Osteoblast (primary cell): ENCODE data around the gene GRID2IP. TPM values are rescaled to one million over a fixed set of nuclear protein-coding genes. Genes with fewer than 3 reads are reported as not detected.

Source experiments
- DNase-seq: peaks from one replicate; pipeline ENCODE4 v3.0.0; 2011; ENCODE audit warnings: low spot score, mixed read lengths; ENCODE audit not compliant: insufficient read length; ENCODE audit errors: missing footprints
- H2AFZ ChIP-seq: 2 replicates; pipeline ENCODE4 v1.6.0; 2011; ENCODE audit warnings: mild to moderate bottlenecking, low read length
- H3K27ac ChIP-seq: 2 replicates; pipeline ENCODE4 v1.5.1; 2011; ENCODE audit warnings: mild to moderate bottlenecking, low read depth, low read length, moderate library complexity
- H3K27me3 ChIP-seq: 2 replicates; pipeline ENCODE4 v1.6.0; 2012; ENCODE audit warnings: mild to moderate bottlenecking, control low read depth, inconsistent platforms, low read length, moderate library complexity; ENCODE audit not compliant: insufficient read depth
- H3K36me3 ChIP-seq: 2 replicates; pipeline ENCODE4 v1.5.1; 2011; ENCODE audit warnings: mild to moderate bottlenecking, low read length, control low read depth, moderate library complexity; ENCODE audit not compliant: insufficient read depth
- H3K4me1 ChIP-seq: 2 replicates; pipeline ENCODE4 v1.5.1; 2011; ENCODE audit warnings: mild to moderate bottlenecking, low read length, control low read depth, moderate library complexity; ENCODE audit not compliant: insufficient read depth
- H3K4me2 ChIP-seq: 2 replicates; pipeline ENCODE4 v1.6.0; 2011; ENCODE audit warnings: mild to moderate bottlenecking, low read length; ENCODE audit not compliant: insufficient read depth
- H3K4me3 ChIP-seq: fragments of 200-600 bp; sonication (generic); 3 replicates; pipeline ENCODE4 v1.5.1; 2012; ENCODE audit warnings: mild to moderate bottlenecking, low read length, inconsistent platforms; ENCODE audit not compliant: insufficient read depth
- H3K79me2 ChIP-seq: 2 replicates; pipeline ENCODE4 v1.6.0; 2012; ENCODE audit warnings: mild to moderate bottlenecking, low read length, control low read depth, inconsistent platforms; ENCODE audit not compliant: insufficient read depth
- H3K9me3 ChIP-seq: 2 replicates; pipeline ENCODE4 v1.5.1; 2011; ENCODE audit warnings: low read depth, low read length, control low read depth
- H4K20me1 ChIP-seq: 2 replicates; pipeline ENCODE4 v1.6.0; 2012; ENCODE audit warnings: mild to moderate bottlenecking, low read length, control low read depth; ENCODE audit not compliant: insufficient read depth
- total RNA-seq: library from RNA; depleted of rRNA; stranded (reverse); fragments of >200 nt; gene quantifications from 2 replicates; pipeline ENCODE4 v1.2.3, GENCODE V29; 2012
- TF ChIP-seq, protein P1 (sequence below): IDR thresholded peaks from 2 replicates; pipeline ENCODE4 v1.5.1; 2011; ENCODE audit warnings: mild to moderate bottlenecking, low read depth, low read length, moderate library complexity; ENCODE audit errors: extremely low read depth

The GRID2IP gene
- total RNA-seq, 1 donor = not detected

DNA sequence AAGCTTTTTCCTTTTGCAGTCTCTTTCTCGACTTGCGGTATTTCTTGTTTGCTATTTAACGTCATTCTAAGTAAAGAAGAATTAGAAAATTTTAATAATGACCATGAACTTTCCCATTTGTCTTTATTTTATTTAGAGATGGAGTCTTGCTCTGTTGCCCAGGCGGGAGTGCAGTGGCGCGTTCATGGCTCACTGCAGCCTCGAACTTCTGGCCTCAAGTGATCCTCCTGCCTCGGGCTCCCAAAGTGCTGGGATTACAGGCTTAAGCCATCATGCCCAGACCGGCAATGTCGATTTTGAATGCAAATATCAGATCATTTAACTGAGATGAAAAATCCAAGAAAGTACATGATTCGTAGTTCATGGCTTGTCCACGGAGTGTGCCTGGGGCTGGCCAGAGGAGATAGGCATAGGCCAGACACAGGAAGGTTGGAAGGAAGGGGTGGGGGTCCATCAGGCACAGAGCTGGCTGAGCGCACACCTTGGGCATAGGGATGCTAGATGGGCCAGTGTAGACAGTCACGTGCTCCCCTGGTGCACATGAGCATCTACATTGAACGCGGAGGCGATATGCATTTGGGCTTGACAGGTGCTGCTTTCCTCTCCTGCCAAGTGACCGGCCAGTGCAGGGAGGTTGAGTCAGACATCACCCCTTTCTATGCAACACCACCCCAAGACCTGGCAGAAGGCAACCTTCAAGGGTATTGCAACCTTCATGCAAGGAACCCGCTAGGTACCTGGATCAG, 64.7 kb downstream of the GRID2IP start:
- Histone ChIP-seq H3K4me1 (peaks cover 16% of the 10 kb centered on the region), H3K27me3 (peaks cover 9% of the 10 kb centered on the region), H3K4me3 (no peak overlapping the region), H3K9me3 (no peaks in the 10 kb centered on the region), H3K27ac (no peak overlapping the region), H2AFZ (no peak overlapping the region), H3K4me2 (no peak overlapping the region), H3K79me2 (peaks cover 23% of the 10 kb centered on the region), H3K36me3 (peaks cover 8% of the 10 kb centered on the region), H4K20me1 (peaks cover 14% of the 10 kb centered on the region)
- TF ChIP-seq, protein P1, sequence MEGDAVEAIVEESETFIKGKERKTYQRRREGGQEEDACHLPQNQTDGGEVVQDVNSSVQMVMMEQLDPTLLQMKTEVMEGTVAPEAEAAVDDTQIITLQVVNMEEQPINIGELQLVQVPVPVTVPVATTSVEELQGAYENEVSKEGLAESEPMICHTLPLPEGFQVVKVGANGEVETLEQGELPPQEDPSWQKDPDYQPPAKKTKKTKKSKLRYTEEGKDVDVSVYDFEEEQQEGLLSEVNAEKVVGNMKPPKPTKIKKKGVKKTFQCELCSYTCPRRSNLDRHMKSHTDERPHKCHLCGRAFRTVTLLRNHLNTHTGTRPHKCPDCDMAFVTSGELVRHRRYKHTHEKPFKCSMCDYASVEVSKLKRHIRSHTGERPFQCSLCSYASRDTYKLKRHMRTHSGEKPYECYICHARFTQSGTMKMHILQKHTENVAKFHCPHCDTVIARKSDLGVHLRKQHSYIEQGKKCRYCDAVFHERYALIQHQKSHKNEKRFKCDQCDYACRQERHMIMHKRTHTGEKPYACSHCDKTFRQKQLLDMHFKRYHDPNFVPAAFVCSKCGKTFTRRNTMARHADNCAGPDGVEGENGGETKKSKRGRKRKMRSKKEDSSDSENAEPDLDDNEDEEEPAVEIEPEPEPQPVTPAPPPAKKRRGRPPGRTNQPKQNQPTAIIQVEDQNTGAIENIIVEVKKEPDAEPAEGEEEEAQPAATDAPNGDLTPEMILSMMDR = no peak
- DNase-seq = no peak

DNA sequence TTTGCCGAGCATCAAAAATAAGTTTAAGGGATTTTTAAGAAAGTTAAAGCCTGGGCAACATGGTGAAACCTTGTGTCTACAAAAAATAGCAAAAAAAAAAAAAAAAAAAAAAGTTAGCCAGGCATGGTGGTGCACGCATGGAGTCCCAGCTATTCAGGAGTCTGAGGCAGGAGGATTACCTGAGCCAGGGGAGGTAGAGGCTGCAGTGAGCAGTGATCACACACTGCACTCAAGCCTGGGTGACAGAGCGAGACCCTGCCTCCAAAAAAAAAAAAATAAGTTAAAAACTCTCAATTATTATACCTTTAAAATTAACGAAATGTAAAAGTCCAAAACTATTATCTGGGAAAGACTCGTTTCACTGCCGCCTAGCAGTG, 68.5 kb downstream of the GRID2IP start:
- no peak for DNase-seq
- peak overlapping the region; percentile 91 for H3K4me3 ChIP-seq
- no peaks in the 10 kb centered on the region for H3K9me3 ChIP-seq
- TF ChIP-seq, protein P1 = no peak
- H3K27me3 ChIP-seq = no peaks in the 10 kb centered on the region
- H3K79me2 ChIP-seq = peaks cover 62% of the 10 kb centered on the region
- peaks cover 52% of the 10 kb centered on the region for H4K20me1 ChIP-seq
- peaks cover 26% of the 10 kb centered on the region for H3K36me3 ChIP-seq
- peaks cover 41% of the 10 kb centered on the region for H3K4me1 ChIP-seq
- peak overlapping the region; percentile 96 for H3K4me2 ChIP-seq
- no peak overlapping the region for H2AFZ ChIP-seq
- H3K27ac ChIP-seq = peak overlapping the region; percentile 93

DNA sequence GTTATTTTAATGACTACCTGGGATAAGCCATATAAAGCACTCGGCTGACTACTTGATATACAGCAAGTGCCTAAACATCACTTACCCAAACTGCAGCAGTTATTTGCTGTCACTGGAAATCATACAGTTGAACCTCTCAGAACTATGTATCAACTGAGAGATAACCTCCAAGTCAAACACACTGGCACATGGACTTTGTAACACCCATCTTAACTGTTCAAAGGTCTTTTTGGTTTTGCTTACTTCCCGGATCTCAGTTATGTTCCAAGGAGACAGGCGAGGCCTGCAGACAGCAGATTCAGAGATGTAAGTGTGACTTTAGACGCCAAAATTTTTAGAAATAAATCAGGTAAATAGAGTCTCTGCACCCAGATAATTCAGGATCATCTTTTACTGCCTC, 69.0 kb downstream of the GRID2IP start:
- DNase-seq = no peak
- Histone ChIP-seq H3K4me3 (peak overlapping the region; percentile 91), H4K20me1 (peaks cover 56% of the 10 kb centered on the region), H3K27me3 (no peaks in the 10 kb centered on the region), H3K9me3 (no peaks in the 10 kb centered on the region), H3K4me1 (peaks cover 45% of the 10 kb centered on the region), H3K36me3 (peaks cover 26% of the 10 kb centered on the region), H3K27ac (peak overlapping the region; percentile 93), H3K79me2 (peaks cover 66% of the 10 kb centered on the region), H3K4me2 (peak overlapping the region; percentile 96), H2AFZ (no peak overlapping the region)
- TF ChIP-seq, protein P1 = no peak

DNA sequence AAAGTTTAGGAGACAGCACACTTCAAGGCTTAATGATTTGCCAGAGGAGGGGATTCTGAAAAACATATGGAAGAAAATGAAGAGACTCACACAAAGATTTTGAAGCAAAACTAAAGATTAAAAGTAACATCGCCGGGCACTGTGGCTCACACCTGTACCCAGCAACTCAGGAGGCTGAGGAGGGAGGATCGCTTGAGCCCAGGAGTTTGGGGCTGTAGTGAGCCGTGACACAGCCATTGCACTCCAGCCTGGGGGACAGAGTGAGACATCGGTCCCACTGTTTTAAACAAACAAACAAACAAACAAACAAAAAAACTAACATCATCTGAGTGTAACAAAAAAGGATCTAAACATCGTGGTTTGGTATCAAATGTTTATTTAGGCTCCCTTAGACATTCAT, 69.8 kb downstream of the GRID2IP start:
- TF ChIP-seq, protein P1 = no peak
- DNase-seq = no peak
- H3K4me3 ChIP-seq = peak overlapping the region; percentile 91
- H3K27me3 ChIP-seq = no peaks in the 10 kb centered on the region
- peaks cover 65% of the 10 kb centered on the region for H4K20me1 ChIP-seq
- H3K4me1 ChIP-seq = peaks cover 54% of the 10 kb centered on the region
- H2AFZ ChIP-seq = no peak overlapping the region
- H3K27ac ChIP-seq = peak overlapping the region; percentile 21
- peak overlapping the region; percentile 96 for H3K4me2 ChIP-seq
- peaks cover 29% of the 10 kb centered on the region for H3K36me3 ChIP-seq
- peaks cover 75% of the 10 kb centered on the region for H3K79me2 ChIP-seq
- no peaks in the 10 kb centered on the region for H3K9me3 ChIP-seq
